Neural cell (in vitro differentiated cells): ENCODE data around the gene CNOT2.

Source experiments
- CTCF ChIP-seq: fragments of 450-650 bp; IDR thresholded peaks from 2 replicates; pipeline ENCODE4 v1.5.1; 2014; ENCODE audit warnings: antibody characterized with exemption, mild to moderate bottlenecking, moderate library complexity; ENCODE audit not compliant: poor library complexity, severe bottlenecking
- EZH2 ChIP-seq: fragments of 200-600, 300-800 bp; shearing (Covaris generic), sonication (generic); IDR thresholded peaks from 2 replicates; pipeline ENCODE4 v1.6.1; 2014; ENCODE audit warnings: antibody characterized with exemption, low read length, borderline replicate concordance, mild to moderate bottlenecking; ENCODE audit not compliant: insufficient read depth, poor library complexity, severe bottlenecking
- REST ChIP-seq: IDR thresholded peaks from 2 replicates; pipeline ENCODE4 v1.6.1; 2012; ENCODE audit warnings: borderline replicate concordance

- TF ChIP-seq CTCF: no peak
- TF ChIP-seq REST: no peak
- no peak for TF ChIP-seq EZH2
These were observed 74.5 kb downstream of the CNOT2 start for GRCh38 chr12:70317781-70318180.
